Neural progenitor cell (in vitro differentiated cells): ENCODE data around the gene TBC1D13. TPM values are rescaled to one million over a fixed set of nuclear protein-coding genes. Genes with fewer than 3 reads are reported as not detected.
"Not testable (repeated sequence)": the region's sequence is repeated elsewhere in the genome, so short reads cannot be mapped to it uniquely, and the experiment has no call there.

Experiments used
- DNase-seq: peaks from one replicate; pipeline ENCODE4 v3.0.0-alpha.2; 2016; ENCODE audit warnings: low spot score
- H2AFZ ChIP-seq: fragments of 200-600 bp; sonication (generic); replicated peaks from 2 replicates; pipeline ENCODE4 v1.6.1; 2016; ENCODE audit warnings: antibody characterized with exemption
- H3F3A ChIP-seq: fragments of 200-600 bp; sonication (generic); 2 replicates; pipeline ENCODE4 v1.6.1; 2016; ENCODE audit warnings: antibody characterized with exemption, low read depth
- H3K27ac ChIP-seq: fragments of 200-600 bp; sonication (generic); 2 replicates; pipeline ENCODE4 v1.5.1; 2016; ENCODE audit warnings: mild to moderate bottlenecking
- H3K27me3 ChIP-seq: fragments of 200-600 bp; sonication (generic); 2 replicates; pipeline ENCODE4 v1.6.1; 2016; ENCODE audit warnings: mild to moderate bottlenecking, moderate library complexity
- H3K36me3 ChIP-seq: fragments of 200-600 bp; sonication (generic); 2 replicates; pipeline ENCODE4 v1.5.1; 2016
- H3K4me1 ChIP-seq: fragments of 200-600 bp; sonication (generic); 2 replicates; pipeline ENCODE4 v1.6.1; 2016; ENCODE audit warnings: mixed run types
- H3K4me2 ChIP-seq: fragments of 200-600 bp; sonication (generic); 2 replicates; pipeline ENCODE4 v1.6.1; 2016
- H3K4me3 ChIP-seq: fragments of 200-600 bp; sonication (generic); 2 replicates; pipeline ENCODE4 v1.5.1; 2016
- H3K79me2 ChIP-seq: fragments of 200-600 bp; sonication (generic); 2 replicates; pipeline ENCODE4 v1.6.1; 2016; ENCODE audit warnings: low read depth
- H3K9ac ChIP-seq: fragments of 200-600 bp; sonication (generic); 2 replicates; pipeline ENCODE4 v1.6.1; 2016
- H3K9me3 ChIP-seq: fragments of 200-600 bp; sonication (generic); 2 replicates; pipeline ENCODE4 v1.5.1; 2016; ENCODE audit warnings: low read depth
- H4K20me1 ChIP-seq: fragments of 200-600 bp; sonication (generic); 2 replicates; pipeline ENCODE4 v1.6.1; 2016; ENCODE audit warnings: low read depth
- H3K27ac Mint-ChIP-seq: 3 replicates; pipeline ENCODE4 v1.8.0; 2021; ENCODE audit warnings: mixed read lengths
- H3K27me3 Mint-ChIP-seq: 2 replicates; pipeline ENCODE4 v1.8.0; 2022; ENCODE audit warnings: low read depth, mild to moderate bottlenecking, inconsistent platforms, moderate library complexity, mixed read lengths; ENCODE audit not compliant: insufficient read depth
- H3K36me3 Mint-ChIP-seq: 3 replicates; pipeline ENCODE4 v1.8.0; 2021; ENCODE audit warnings: mixed read lengths
- H3K4me1 Mint-ChIP-seq: 3 replicates; pipeline ENCODE4 v1.8.0; 2021; ENCODE audit warnings: mixed read lengths
- H3K4me3 Mint-ChIP-seq: 3 replicates; pipeline ENCODE4 v1.8.0; 2021; ENCODE audit warnings: mild to moderate bottlenecking, moderate library complexity, mixed read lengths
- H3K9me3 Mint-ChIP-seq: 3 replicates; pipeline ENCODE4 v1.8.0; 2020; ENCODE audit warnings: mixed read lengths
- small RNA-seq: library from RNA; depleted of rRNA; stranded (forward); fragments of <200 nt; gene quantifications from one replicate; pipeline ENCODE3, GENCODE V24; 2015
- total RNA-seq: library from RNA; depleted of rRNA; stranded (reverse); fragments of >200 nt; gene quantifications from 2 replicates; pipeline ENCODE4 v1.2.3, GENCODE V29; 2015; ENCODE audit warnings: low replicate concordance
- TF ChIP-seq, protein P1 (sequence below): fragments of 200-600 bp; sonication (generic); IDR thresholded peaks from 2 replicates; pipeline ENCODE4 v1.5.1; 2017; ENCODE audit warnings: antibody characterized with exemption, mild to moderate bottlenecking

Gene TBC1D13
- total RNA-seq, 1 donor from 2014 or later = 19.0 TPM

DNA sequence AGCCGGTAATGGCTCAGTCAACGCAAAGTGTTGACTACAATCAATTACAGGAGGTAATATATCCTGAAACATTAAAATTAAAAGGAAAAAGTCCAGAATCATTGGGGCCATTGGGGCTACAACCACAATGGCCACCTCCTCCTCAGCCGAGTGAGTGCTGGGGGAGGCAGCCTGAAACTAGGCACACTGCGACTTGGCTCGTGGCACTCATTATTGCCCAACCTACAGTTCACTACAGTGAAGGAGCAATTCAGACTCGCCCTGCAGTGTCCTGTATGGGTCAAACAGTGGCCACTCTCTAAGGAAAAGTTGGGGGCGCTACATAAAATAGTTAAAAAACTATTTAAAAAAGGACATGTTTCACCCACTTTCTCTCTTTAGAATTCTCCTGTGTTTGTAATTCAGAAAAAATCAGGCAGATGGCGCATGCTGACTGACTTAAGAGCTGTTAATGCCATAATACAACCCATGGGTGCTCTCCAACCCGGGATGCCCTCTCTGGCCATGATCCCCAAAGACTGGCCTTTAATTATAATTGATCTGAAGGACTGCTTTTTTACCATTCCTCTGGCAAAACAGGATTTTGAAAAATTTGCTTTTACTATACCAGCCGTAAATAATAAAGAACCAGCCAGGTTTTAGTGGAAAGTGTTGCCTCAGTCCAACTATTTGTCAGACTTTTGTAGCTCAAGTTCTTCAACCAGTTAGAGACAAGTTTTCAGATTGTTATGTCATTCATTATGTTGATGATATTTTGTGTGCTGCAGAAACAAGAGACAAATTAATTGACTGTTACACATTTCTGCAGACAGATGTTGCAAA, 64.9 kb downstream of the TBC1D13 start:
- not testable (repeated sequence) for H4K20me1 ChIP-seq, H3K4me2 ChIP-seq, H3K9ac ChIP-seq, H2AFZ ChIP-seq, H3K36me3 ChIP-seq, H3K4me1 Mint-ChIP-seq, H3K27ac Mint-ChIP-seq, H3K4me1 ChIP-seq, H3F3A ChIP-seq, H3K79me2 ChIP-seq, H3K4me3 ChIP-seq, H3K4me3 Mint-ChIP-seq, H3K9me3 ChIP-seq, H3K27me3 ChIP-seq, H3K27me3 Mint-ChIP-seq, H3K27ac ChIP-seq
- Mint-ChIP-seq H3K36me3 (peaks cover 18% of the 10 kb centered on the region), H3K9me3 (peaks cover 27% of the 10 kb centered on the region)
- DNase-seq = peak; percentile 53
- TF ChIP-seq, protein P1, sequence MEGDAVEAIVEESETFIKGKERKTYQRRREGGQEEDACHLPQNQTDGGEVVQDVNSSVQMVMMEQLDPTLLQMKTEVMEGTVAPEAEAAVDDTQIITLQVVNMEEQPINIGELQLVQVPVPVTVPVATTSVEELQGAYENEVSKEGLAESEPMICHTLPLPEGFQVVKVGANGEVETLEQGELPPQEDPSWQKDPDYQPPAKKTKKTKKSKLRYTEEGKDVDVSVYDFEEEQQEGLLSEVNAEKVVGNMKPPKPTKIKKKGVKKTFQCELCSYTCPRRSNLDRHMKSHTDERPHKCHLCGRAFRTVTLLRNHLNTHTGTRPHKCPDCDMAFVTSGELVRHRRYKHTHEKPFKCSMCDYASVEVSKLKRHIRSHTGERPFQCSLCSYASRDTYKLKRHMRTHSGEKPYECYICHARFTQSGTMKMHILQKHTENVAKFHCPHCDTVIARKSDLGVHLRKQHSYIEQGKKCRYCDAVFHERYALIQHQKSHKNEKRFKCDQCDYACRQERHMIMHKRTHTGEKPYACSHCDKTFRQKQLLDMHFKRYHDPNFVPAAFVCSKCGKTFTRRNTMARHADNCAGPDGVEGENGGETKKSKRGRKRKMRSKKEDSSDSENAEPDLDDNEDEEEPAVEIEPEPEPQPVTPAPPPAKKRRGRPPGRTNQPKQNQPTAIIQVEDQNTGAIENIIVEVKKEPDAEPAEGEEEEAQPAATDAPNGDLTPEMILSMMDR = peak; percentile 52

DNA sequence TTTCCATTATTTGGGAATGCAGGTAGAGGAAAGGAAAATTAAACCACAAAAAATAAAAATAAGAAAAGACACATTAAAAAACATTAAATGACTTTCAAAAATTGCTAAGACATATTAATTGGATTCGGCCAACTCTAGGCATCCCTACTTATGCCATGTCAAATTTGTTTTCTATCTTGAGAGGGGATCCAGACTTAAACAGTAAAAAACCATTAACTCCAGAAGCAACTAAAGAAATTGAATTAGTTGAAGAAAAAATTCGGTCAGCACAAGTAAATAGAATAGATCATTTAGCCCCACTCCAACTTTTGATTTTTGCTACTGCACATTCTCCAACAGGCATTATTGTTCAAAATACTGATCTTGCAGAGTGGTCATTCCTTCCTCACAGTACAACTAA, 65.6 kb downstream of the TBC1D13 start:
- H4K20me1 ChIP-seq, H3K4me3 Mint-ChIP-seq, H3K79me2 ChIP-seq, H3K27me3 ChIP-seq, H3K9me3 ChIP-seq, H3K4me3 ChIP-seq, H3K36me3 ChIP-seq, H3K4me1 ChIP-seq, H3F3A ChIP-seq, H3K27ac Mint-ChIP-seq, H3K4me2 ChIP-seq, H3K9ac ChIP-seq, H3K4me1 Mint-ChIP-seq, H3K27ac ChIP-seq, H3K27me3 Mint-ChIP-seq, H2AFZ ChIP-seq, DNase-seq: not testable (repeated sequence)
- Mint-ChIP-seq H3K9me3 (peaks cover 24% of the 10 kb centered on the region), H3K36me3 (peaks cover 17% of the 10 kb centered on the region)

DNA sequence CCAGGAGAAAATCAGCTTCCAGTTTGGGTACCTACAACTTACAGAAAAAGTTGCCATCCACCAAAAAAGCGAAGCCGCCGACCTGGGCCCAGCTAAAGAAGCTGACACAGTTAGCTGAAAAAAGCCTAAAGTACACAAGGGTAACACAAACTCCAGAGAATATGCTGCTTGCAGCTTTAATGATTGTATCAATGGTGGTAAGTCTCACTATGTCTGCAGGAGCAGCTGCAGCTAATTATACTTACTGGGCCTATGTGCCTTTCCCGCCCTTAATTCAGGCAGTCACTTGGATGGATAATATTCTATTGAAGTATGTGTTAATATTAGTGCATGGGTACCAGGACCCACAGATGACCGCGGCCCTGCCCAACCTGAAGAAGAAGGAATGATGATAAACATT, 67.4 kb downstream of the TBC1D13 start:
- not testable (repeated sequence) for H3K9ac ChIP-seq, H3K4me2 ChIP-seq, H3F3A ChIP-seq, H3K4me3 ChIP-seq, H3K9me3 ChIP-seq, H3K4me3 Mint-ChIP-seq, H3K4me1 Mint-ChIP-seq, H3K36me3 ChIP-seq, H3K4me1 ChIP-seq, H3K27ac Mint-ChIP-seq, H2AFZ ChIP-seq, H3K79me2 ChIP-seq, H3K27me3 Mint-ChIP-seq, H3K27ac ChIP-seq, H4K20me1 ChIP-seq, H3K27me3 ChIP-seq, DNase-seq
- Mint-ChIP-seq H3K9me3 (peaks cover 16% of the 10 kb centered on the region), H3K36me3 (peaks cover 14% of the 10 kb centered on the region)

DNA sequence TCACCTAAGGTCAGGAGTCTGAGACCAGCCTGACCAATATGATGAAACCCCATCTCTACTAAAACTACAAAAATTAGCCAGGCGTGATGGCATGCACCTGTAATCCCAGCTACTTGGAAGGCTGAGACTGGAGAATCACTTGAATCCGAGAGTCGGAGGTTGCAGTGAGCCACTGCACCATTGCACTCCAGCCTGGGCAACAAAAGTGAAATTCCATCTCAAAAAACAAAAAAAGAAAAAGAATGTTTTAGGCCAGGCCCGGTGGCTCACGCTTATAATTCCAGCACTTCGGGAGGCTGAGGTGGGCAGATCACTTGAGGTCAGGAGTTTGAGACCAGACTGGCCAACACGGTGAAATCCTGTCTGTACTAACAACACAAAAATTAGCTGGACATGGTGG, 71.4 kb downstream of the TBC1D13 start:
- not testable (repeated sequence) for H4K20me1 ChIP-seq

More for the DNA sequence above, 71.4 kb downstream of the TBC1D13 start:
- not testable (repeated sequence) for H3K4me1 ChIP-seq, H3K9me3 Mint-ChIP-seq, H3K9ac ChIP-seq, H3K36me3 Mint-ChIP-seq, H3K27me3 ChIP-seq, H3K4me3 ChIP-seq, H3K27ac ChIP-seq, H3K4me2 ChIP-seq, H3K4me3 Mint-ChIP-seq, H3K27ac Mint-ChIP-seq, H3F3A ChIP-seq, H3K9me3 ChIP-seq, H2AFZ ChIP-seq, H3K79me2 ChIP-seq, H3K27me3 Mint-ChIP-seq, H3K36me3 ChIP-seq, DNase-seq
- H3K4me1 Mint-ChIP-seq = peaks cover 12% of the 10 kb centered on the region

Small RNA genes lying within 50 kb of the gene (small RNA-seq; reads per million reads assigned to genes)
- not detected for gene RF00017

Other genes starting within 250 kb of the TBC1D13 start
- gene SPTAN1, start 234.7 kb upstream of the TBC1D13 start, total RNA-seq = 112 and 141 TPM in 2 replicates
- gene DYNC2I2, start 130.4 kb upstream of the TBC1D13 start, total RNA-seq = 45.9 and 141 TPM in 2 replicates
- 930 and 1,683 TPM in 2 replicates for gene SET, start 98.0 kb upstream of the TBC1D13 start, total RNA-seq
- gene PKN3, start 84.8 kb upstream of the TBC1D13 start, total RNA-seq = 4.4 and 16.1 TPM in 2 replicates
- gene ZDHHC12, start 63.1 kb upstream of the TBC1D13 start, total RNA-seq = 16.8 and 53.9 TPM in 2 replicates
- gene ZER1, start 15.3 kb upstream of the TBC1D13 start, total RNA-seq = 14.7 and 28.2 TPM in 2 replicates
- gene ENDOG, start 31.2 kb downstream of the TBC1D13 start, total RNA-seq = 3.2 and 9.1 TPM in 2 replicates
- gene SPOUT1, start 42.5 kb downstream of the TBC1D13 start, total RNA-seq = 17.2 and 50.1 TPM in 2 replicates
- gene KYAT1, start 94.7 kb downstream of the TBC1D13 start, total RNA-seq = 21.7 and 29.1 TPM in 2 replicates
- 17.1 and 42.8 TPM in 2 replicates for gene LRRC8A, start 94.9 kb downstream of the TBC1D13 start, total RNA-seq
- gene PHYHD1, start 133.7 kb downstream of the TBC1D13 start, total RNA-seq = 15.2 and 19.0 TPM in 2 replicates
- 8.2 and 16.8 TPM in 2 replicates for gene DOLK, start 160.3 kb downstream of the TBC1D13 start, total RNA-seq
- 66.7 and 80.0 TPM in 2 replicates for gene NUP188, start 160.4 kb downstream of the TBC1D13 start, total RNA-seq
- 45.7 and 98.8 TPM in 2 replicates for gene SH3GLB2, start 241.1 kb downstream of the TBC1D13 start, total RNA-seq
- gene MIGA2, start 249.4 kb downstream of the TBC1D13 start, total RNA-seq = 10.8 and 39.1 TPM in 2 replicates